Cortex of kidney (tissue), 1 donor: ENCODE measurements around the gene SHB.

Experiments
- DNase-seq: peaks from one replicate; lab custom pipeline; 2025; lab: John Stamatoyannopoulos, UW

The SHB gene

DNA sequence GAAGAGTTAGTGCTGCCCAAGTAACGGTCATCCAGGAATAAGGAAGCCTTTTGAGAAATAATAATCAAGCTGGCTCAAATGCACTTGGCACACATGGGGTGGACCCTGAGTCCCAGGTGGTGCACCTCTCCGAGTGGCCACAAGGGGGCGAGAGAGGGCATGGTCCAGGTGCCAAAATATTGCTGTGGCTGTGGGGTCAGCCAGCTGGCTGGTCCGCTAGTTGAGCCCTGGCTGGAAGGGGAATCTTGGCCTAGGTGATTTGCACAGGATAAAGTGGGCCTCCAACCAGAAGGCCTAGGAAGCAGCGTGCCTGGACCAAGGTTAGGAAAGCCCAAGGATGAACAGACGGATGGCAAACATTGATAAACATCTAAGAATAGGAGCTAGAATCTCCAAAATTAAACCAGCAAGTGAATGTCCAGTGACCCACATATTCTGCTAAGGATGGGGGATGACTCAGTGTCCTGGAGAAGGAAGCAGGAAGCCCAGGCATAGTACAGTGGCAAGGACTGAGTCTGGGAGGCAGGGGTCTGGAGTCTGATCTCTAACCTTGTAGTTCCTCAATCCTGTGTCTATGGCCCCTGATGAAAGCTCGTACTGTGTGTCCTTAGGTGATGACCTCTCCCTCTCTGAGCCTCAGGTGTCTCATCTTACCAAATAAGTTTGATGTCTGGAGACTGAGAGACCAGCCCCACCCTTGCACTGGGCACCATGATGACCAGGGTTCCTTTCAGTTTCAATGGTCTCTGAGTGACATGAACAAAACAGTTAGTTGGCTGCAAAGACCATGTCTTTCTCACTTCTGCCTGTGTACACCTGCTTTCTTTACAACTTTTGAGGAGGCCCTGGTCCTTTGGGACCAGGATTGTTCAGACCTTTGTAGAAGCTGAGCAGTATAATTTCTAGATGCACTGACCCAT is 19.2 kb upstream of the SHB start:
- DNase-seq: peak; percentile 36

GRCh38 chr9:38086496-38086895 is 17.5 kb upstream of the SHB start:
- no peak for DNase-seq

DNA sequence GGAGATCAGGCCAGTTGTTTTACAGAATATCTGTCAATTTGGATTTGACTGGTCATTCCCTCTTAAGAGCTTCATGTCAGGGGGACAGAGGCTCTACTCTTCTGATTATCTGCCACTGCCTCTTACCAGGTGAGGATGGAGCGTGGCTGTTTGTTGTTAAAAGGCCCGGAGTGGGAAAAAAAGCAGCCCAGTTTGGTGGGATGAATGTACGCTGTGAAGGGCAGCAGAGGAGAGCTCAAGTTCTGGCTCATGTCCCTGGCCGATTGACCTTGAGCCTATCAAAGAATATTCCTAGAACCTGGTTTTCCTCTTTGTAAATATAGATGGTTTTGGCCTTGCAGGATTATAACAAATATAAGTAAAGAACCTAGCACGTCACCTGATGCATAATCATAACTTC is 16.3 kb upstream of the SHB start:
- no peak for DNase-seq

DNA sequence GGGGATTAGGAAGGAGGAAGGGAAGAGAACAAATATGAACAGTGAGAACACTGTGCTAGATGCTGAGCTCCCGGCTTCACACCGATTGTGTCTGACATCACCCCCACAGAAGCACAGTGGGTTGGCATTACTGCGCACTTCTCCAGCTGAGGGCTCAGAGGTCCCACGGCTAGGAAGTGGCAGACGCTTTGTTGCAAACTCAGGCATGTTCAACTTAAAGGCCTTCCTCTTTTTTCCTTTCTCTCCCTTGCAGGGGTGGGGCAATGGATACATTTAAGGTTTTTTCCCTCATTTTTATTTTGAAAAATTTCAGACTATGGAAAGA is 15.5 kb upstream of the SHB start:
- no peak for DNase-seq

GRCh38 chr9:38083858-38084555 is 15.0 kb upstream of the SHB start:
- no peak for DNase-seq

GRCh38 chr9:38082446-38083287 is 13.6 kb upstream of the SHB start:
- no peak for DNase-seq

- DNase-seq: no peak
Observed at GRCh38 chr9:38081356-38082108, 12.5 kb upstream of the SHB start.

DNA sequence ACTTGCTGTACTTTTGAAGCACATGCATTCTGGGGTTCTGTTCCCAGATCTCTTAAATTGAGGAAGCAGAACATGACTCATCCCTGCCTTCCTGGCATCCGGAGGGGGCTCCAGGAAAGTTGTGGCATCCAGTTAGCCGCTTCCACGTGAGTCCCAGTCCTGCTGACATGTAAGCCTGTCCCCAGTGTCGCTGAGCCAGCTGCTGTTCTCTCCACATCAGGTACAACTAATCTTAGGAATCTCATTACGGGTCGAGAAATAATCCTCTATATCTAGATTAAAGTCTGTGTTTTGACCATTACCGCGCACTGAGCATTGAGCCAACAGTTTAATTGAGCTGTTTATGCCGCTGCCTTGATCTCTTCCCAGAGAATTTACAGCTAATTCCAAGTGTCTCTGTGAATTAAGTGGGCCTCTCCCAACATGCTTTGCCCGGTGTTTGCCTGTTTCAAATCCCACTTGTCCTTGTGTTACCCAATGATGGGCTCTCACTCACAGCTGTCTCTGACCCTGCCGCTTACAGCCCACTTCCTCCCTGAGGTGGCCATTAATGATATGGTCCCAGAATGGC is 10.5 kb upstream of the SHB start:
- no peak for DNase-seq

- DNase-seq: no peak
Observed at GRCh38 chr9:38075272-38075671, 6.2 kb upstream of the SHB start.

- DNase-seq: no peak
Observed at GRCh38 chr9:38074441-38074961, 5.5 kb upstream of the SHB start.

GRCh38 chr9:38073882-38074281 is 4.9 kb upstream of the SHB start:
- no peak for DNase-seq

- no peak for DNase-seq
Observed at GRCh38 chr9:38071470-38072134, 2.6 kb upstream of the SHB start.

- no peak for DNase-seq
Observed at GRCh38 chr9:38067859-38068681, 957 bp downstream of the SHB start.

DNA sequence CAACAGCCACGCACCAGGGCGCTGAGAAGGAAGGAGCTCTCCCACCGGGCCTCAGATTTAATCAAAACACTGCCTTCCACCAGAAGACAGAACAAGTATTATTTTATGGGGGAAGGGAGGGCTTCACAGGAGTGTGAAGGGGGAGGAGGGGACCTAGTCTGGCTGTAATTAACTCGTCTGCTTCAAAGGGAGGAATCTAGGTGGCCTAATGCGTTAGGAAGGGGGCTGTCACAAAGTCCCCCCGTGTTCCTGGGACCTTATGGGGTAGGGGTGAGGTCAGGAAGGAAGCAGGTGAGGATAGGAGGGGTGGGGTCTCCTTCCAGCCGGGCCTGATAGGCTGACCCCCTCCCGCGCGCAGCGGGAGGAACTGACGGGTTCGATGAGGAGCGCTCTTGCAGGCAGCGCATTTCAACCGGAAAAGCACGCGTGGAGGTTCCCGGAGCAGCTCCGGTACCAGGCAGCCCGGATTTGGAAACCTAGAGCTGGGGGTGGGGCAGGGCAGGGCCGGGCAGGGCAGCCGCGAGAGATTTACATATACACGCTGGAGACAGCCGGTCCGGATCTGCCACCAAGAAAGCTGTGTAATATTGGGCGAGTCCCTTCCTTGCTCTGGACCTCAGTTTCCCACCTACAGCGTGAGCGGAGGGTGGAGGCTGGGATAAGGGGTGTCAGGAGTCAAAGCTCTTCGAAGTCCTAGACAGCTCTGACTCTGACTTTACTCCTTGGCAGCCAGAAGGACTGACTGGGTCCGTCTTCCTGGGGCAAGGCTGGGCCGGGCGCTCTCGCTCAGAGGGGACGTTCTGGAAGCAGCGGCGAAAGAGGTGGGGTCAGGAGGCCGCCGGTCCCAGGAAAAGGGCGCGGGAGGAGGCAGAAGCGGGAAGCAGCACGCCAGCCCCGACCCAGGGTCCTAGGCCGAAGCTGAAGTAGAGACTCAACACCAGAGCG is 1.8 kb downstream of the SHB start:
- DNase-seq: no peak

GRCh38 chr9:38066197-38066913 is 2.7 kb downstream of the SHB start:
- no peak for DNase-seq

GRCh38 chr9:38065369-38066075 is 3.5 kb downstream of the SHB start:
- DNase-seq: no peak

GRCh38 chr9:38064842-38065368 is 4.1 kb downstream of the SHB start:
- no peak for DNase-seq
